HepG2 (cell line): ENCODE results near the gene JAZF1.

Source experiments
- MAFK ChIP-seq, 2 experiments: IDR thresholded peaks in 1 of 2; conservative IDR thresholded peaks in 1 of 2; 2 replicates each; pipeline ENCODE4 v1.6.1; 2011; ENCODE audit warnings: improper control_type of control experiment in 2 of 2, low read length in 2 of 2
- SUZ12 ChIP-seq: fragments of 150-350 bp; IDR thresholded peaks from 2 replicates; pipeline ENCODE4 v1.6.1; 2014; ENCODE audit warnings: low read depth, low read length

GRCh38 chr7:27895551-27895950 lies 285.0 kb downstream of the JAZF1 start:
- TF ChIP-seq MAFK (conservative IDR thresholded peaks at IDR 0.05 in 1 of 2, IDR thresholded peaks at IDR 0.05 in 1 of 2; ENCODE audit: low read length in 2 of 2), result no peak
- TF ChIP-seq SUZ12, result no peak
